OCI-LY7 (cell line): ENCODE results near the gene PPIL1. TPM values are rescaled to one million over a fixed set of nuclear protein-coding genes. Genes with fewer than 3 reads are reported as not detected.

Source experiments
- BruUV-seq: library from RNA; stranded (reverse); fragments of 400-500 nt; replicated peaks from 2 replicates; lab custom pipeline; 2021; lab: Mats Ljungman, UMichigan
- CTCF ChIA-PET: fragments of 300-600 bp; sonication (Branson Sonifier 250); formaldehyde crosslinking; loops from one replicate; lab custom pipeline; 2022; ENCODE audit warnings: antibody characterized with exemption; ENCODE audit not compliant: unreplicated experiment; lab: Charles Lee
- POLR2A ChIA-PET: fragments of 300-600 bp; sonication (Branson Sonifier 250); formaldehyde crosslinking; loops from one replicate; lab custom pipeline; 2022; ENCODE audit warnings: antibody characterized with exemption; lab: Charles Lee
- DNase-seq: peaks from one replicate; pipeline ENCODE4 v3.0.0-alpha.2; 2015; ENCODE audit warnings: low spot score
- H2AFZ ChIP-seq: fragments of 200-600 bp; sonication (generic), shearing (Covaris generic); 2 replicates; pipeline ENCODE4 v1.6.1; 2014; ENCODE audit warnings: mild to moderate bottlenecking, antibody characterized with exemption, low read length, moderate library complexity
- H3K27ac ChIP-seq: fragments of 200-600 bp; sonication (generic); 2 replicates; pipeline ENCODE4 v1.5.1; 2014; ENCODE audit warnings: mixed run types, low read depth, mild to moderate bottlenecking, moderate library complexity, low read length, inconsistent platforms; ENCODE audit not compliant: poor library complexity, severe bottlenecking
- H3K36me3 ChIP-seq: fragments of 200-600 bp; sonication (generic); 2 replicates; pipeline ENCODE4 v1.6.1; 2014; ENCODE audit warnings: mild to moderate bottlenecking, antibody characterized with exemption, low read length, moderate library complexity, mixed read lengths; ENCODE audit not compliant: insufficient read depth
- H3K4me1 ChIP-seq: fragments of 200-600 bp; sonication (generic); 2 replicates; pipeline ENCODE4 v1.5.1; 2014; ENCODE audit warnings: mild to moderate bottlenecking, low read length; ENCODE audit not compliant: insufficient read depth, poor library complexity, severe bottlenecking
- H3K4me2 ChIP-seq: fragments of 200-600 bp; sonication (generic); 2 replicates; pipeline ENCODE4 v1.6.1; 2014; ENCODE audit warnings: mild to moderate bottlenecking, low read length
- H3K4me3 ChIP-seq: fragments of 200-600 bp; sonication (generic); 2 replicates; pipeline ENCODE4 v1.5.1; 2014; ENCODE audit warnings: mild to moderate bottlenecking, low read depth, low read length; ENCODE audit not compliant: poor library complexity, severe bottlenecking
- H3K79me2 ChIP-seq: fragments of 200-600 bp; sonication (generic); 2 replicates; pipeline ENCODE4 v1.6.1; 2016; ENCODE audit warnings: low read depth, mild to moderate bottlenecking, low read length, moderate library complexity, mixed read lengths; ENCODE audit not compliant: insufficient read depth
- H3K9me2 ChIP-seq: fragments of 200-600 bp; sonication (generic); 2 replicates; pipeline ENCODE4 v1.6.1; 2016; ENCODE audit warnings: mild to moderate bottlenecking, low read length, mixed read lengths; ENCODE audit not compliant: insufficient read depth
- H3K9me3 ChIP-seq: fragments of 200-600 bp; sonication (generic); 2 replicates; pipeline ENCODE4 v1.6.1; 2014; ENCODE audit warnings: mild to moderate bottlenecking, mixed run types, low read length, mixed read lengths
- H4K20me1 ChIP-seq: fragments of 200-600 bp; sonication (generic); 2 replicates; pipeline ENCODE4 v1.6.1; 2014; ENCODE audit warnings: mild to moderate bottlenecking, antibody characterized with exemption, low read length, moderate library complexity, mixed read lengths; ENCODE audit not compliant: insufficient read depth
- CTCF ChIP-seq: fragments of 200-600 bp; sonication (generic); conservative IDR thresholded peaks from 2 replicates; pipeline ENCODE4 v1.5.1; 2014; ENCODE audit warnings: mild to moderate bottlenecking, antibody characterized with exemption, low read length, moderate library complexity, mixed read lengths
- EZH2phosphoT487 ChIP-seq: fragments of 200-600 bp; sonication (generic); IDR thresholded peaks from 2 replicates; pipeline ENCODE4 v1.6.1; 2018; ENCODE audit warnings: low read depth, borderline replicate concordance, mild to moderate bottlenecking, mixed run types, antibody characterized with exemption, low read length, moderate library complexity, mixed read lengths
- intact Hi-C: fragments of 100-400 bp; cut with micrococcal nuclease; formaldehyde crosslinking; loops from one replicate; pipeline ENCODE4 v1.10.0; 2022; ENCODE audit not compliant: unreplicated experiment
- total RNA-seq, 2 experiments: library from RNA; depleted of rRNA in 1 of 2; stranded (reverse); fragments of >200 nt in 1 of 2; shearing (Covaris generic) in 1 of 2; gene quantifications; 2 replicates each; pipeline ENCODE4 v1.2.3, GENCODE V29; 2014 to 2022

PPIL1 gene
- total RNA-seq, 2 experiments from 2014 or later = 38.9 to 40.0 TPM

- peaks cover 7% of the 10 kb centered on the region for H3K4me1 ChIP-seq
- CTCF ChIA-PET = no interaction called here
- H3K36me3 ChIP-seq = peaks cover 96% of the 10 kb centered on the region
- TF ChIP-seq EZH2phosphoT487 (no peak), CTCF (no peak)
- peaks cover 49% of the 10 kb centered on the region; the same call in 1 of the 2 replicates for H3K79me2 ChIP-seq
- H2AFZ ChIP-seq = no peak overlapping the region
- POLR2A ChIA-PET = interaction anchor here (0.5 to 1.3 kb wide), 5 partner anchors 8 to 120 kb away, joined by 3 to 4 read pairs (median 3); partner anchors contain the start of genes MTCH1 and PPIL1
- H3K9me3 ChIP-seq = no peaks in the 10 kb centered on the region
- no peak overlapping the region for H3K27ac ChIP-seq
- no peak for DNase-seq
- H3K4me3 ChIP-seq = no peak overlapping the region
- no peaks in the 10 kb centered on the region for H3K9me2 ChIP-seq
- no peak overlapping the region for H3K4me2 ChIP-seq
- no TSS peak for BruUV-seq
- intact Hi-C loops = no loop called here
- no peaks in the 10 kb centered on the region; the same call in 1 of the 2 replicates for H4K20me1 ChIP-seq
Measured at GRCh38 chr6:36865835-36866234, 8.8 kb downstream of the PPIL1 start.

- H3K36me3 ChIP-seq = peaks cover 97% of the 10 kb centered on the region
- H3K27ac ChIP-seq = no peak overlapping the region
- no peak overlapping the region for H3K4me3 ChIP-seq
- no TSS peak for BruUV-seq
- peaks cover 7% of the 10 kb centered on the region for H3K4me1 ChIP-seq
- CTCF ChIA-PET = no interaction called here
- no peaks in the 10 kb centered on the region for H3K9me3 ChIP-seq
- no peak overlapping the region for H2AFZ ChIP-seq
- H3K79me2 ChIP-seq = peaks cover 46% of the 10 kb centered on the region; the same call in 1 of the 2 replicates
- TF ChIP-seq CTCF (no peak), EZH2phosphoT487 (no peak)
- no peaks in the 10 kb centered on the region; the same call in 1 of the 2 replicates for H4K20me1 ChIP-seq
- intact Hi-C loops = no loop called here
- POLR2A ChIA-PET = interaction anchor here (1.0 kb wide), 1 partner anchor 9 kb away, joined by 3 read pairs; no protein-coding TSS in a partner anchor
- no peak for DNase-seq
- H3K4me2 ChIP-seq = no peak overlapping the region
- H3K9me2 ChIP-seq = no peaks in the 10 kb centered on the region
Measured at GRCh38 chr6:36863670-36864540, 10.7 kb downstream of the PPIL1 start.
